Hindlimb muscle (tissue), 1 donor: ENCODE data around the gene TP53I11. TPM values are rescaled to one million over a fixed set of nuclear protein-coding genes. Genes with fewer than 3 reads are reported as not detected.

Experiments
- DNase-seq: peaks from one replicate; pipeline ENCODE4 v3.0.0-alpha.2; 2013
- polyA plus RNA-seq: library from polyadenylated mRNA; unstranded; fragments of 120-200 nt; gene quantifications from one replicate; pipeline ENCODE4 v1.2.1, GENCODE V29; 2013; ENCODE audit not compliant: insufficient read length

Gene TP53I11
- polyA plus RNA-seq, 1 donor: 38.1 TPM

DNA sequence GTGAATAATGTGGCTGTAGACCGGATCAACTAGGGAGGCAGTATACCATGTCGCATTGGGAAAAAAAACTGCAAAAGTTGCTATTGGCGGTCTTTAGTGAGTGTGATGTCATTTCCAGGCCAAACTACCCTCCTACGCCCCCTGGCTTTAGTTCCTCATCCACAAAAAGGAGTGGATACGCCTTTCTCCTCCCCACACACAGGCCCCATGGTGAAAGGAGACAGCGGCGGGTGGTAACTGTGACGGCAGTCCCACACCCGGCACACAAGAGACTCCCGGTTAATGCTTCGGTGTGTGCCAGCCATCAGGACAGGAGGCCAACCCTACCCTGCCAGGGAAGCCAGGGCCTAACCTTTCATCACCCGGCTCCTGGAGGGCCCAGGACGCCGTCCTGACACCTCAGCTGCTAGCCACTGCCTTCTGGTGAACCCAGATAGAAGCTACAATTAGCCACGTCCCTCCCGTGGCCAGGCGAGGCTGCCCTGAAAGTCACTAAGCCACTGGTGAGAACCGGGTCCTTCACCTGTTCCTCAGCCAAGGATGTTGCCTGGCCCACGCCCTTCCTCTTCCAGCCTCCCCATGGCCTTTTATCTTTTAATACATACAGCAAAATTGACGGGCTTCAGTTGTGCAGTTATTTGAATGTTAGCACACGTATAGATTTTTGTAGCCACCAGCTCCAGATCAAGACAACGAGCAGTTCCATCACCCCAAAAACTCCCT lies 10.8 kb downstream of the TP53I11 start:
- DNase-seq: peak; percentile 56

- no peak for DNase-seq
Observed at GRCh38 chr11:44938066-44938691, 12.5 kb downstream of the TP53I11 start.

DNA sequence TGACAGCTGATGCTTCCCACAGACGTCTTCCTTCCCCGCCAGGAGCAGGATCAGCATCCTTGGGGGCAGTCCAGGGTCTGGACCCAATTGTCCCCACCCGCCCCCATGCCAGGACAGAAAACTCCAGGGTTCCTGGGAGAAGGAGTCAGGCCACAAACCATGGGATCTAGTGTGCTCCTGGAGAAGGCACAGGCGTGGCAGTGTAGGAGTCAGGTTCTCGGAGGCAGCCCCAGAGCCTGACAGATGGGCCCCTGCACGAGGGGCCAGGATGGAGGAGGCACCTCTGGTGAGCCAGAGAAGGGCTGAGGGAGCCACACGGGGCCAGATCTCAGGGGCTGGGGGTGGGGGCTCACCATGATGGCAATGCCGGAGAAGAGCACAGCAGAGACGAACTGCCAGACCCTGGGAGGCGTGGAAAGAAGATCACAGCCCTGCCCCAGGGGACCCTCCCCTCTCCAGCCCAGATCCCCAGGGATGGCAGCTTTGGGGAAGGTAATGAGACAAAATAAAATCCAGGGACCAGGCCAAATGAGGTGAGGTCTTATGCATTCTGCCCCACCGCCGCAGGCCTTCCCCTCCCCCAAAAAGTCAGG lies 13.6 kb downstream of the TP53I11 start:
- no peak for DNase-seq

DNA sequence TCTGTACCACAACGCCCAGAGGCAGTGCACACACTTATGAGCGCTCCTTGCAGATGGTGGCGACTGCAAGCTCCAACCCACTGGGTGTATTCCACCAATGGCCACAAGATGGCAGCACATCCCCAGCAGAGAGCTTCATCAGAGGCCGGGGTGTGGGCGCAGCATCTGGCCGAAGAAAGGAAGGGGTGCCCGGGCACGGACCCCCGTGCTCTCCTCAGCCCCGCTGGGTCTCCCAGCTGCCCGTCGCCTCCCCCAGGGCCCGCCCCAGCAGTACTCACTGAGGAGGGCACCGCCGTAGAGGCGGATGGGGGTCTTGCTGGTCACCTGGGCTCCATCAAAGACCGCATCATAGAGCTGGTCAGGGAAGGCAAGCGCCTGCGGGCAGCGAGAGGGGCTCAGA lies 14.2 kb downstream of the TP53I11 start:
- peak; percentile 84 for DNase-seq

- no peak for DNase-seq
Observed at GRCh38 chr11:44934735-44935250, 15.9 kb downstream of the TP53I11 start.

- no peak for DNase-seq
Observed at GRCh38 chr11:44934110-44934509, 16.6 kb downstream of the TP53I11 start.

- DNase-seq: no peak
Observed at GRCh38 chr11:44931466-44931865, 19.2 kb downstream of the TP53I11 start.

DNA sequence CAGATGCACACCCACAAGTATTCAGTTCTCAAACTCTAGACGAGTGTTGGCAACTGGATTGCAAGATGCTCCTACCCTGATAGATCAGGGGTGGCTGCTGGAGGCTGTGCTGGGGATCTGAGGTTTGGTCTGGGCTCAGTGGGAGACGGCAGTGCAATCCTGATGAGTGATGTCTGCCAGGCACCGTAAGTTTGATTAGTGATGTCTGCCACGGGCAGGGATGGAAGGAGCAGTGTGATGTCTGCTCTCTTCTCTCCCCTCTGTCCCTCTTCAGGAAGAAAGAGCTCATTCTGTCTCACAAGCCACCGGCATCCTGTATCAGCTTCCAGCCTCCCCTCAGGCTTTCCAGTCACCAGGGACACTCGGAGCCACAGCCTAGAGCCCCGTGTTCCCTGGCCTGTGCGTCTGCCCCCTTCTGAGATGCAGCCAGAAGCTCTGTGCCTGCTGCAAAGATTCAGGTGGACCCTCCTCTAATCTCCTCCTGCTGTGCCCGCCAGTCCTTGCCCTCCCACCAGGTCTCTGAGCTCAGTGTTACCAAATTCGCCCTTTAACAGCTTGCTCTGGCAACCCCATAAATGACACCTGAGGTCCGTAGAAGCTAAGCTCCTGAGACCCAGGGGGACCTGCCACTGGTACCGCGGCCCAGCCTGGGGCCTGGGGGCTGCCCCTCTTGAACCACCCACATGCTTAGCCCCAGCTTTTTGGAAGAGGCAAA lies 19.9 kb downstream of the TP53I11 start:
- DNase-seq: no peak

GRCh38 chr11:44928816-44929215 lies 21.9 kb downstream of the TP53I11 start:
- no peak for DNase-seq

- no peak for DNase-seq
Observed at GRCh38 chr11:44928144-44928543, 22.5 kb downstream of the TP53I11 start.

DNA sequence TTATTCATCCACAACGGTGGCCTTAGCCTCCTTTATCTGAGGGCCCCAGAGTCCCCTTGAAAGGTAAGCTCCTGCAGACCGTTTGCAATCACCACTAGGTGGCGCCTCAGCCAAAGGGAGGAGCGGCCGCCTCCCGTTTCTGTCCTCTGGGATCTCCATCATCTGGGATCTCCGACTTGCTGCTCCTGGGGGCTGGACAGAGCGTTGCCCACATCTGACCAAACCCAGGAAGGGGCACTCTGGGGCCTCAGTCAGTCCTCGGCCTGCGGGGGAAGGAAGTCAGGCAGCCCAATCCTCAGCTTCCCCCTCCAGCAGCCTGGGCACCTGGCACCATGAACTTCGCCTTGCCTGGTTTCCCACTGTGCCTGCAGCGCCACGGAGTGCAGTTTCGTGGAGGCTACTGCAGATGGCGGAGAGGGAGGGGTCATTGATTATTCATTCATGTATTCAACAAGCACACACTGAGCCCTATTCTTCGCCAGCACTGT lies 23.5 kb downstream of the TP53I11 start:
- no peak for DNase-seq

DNA sequence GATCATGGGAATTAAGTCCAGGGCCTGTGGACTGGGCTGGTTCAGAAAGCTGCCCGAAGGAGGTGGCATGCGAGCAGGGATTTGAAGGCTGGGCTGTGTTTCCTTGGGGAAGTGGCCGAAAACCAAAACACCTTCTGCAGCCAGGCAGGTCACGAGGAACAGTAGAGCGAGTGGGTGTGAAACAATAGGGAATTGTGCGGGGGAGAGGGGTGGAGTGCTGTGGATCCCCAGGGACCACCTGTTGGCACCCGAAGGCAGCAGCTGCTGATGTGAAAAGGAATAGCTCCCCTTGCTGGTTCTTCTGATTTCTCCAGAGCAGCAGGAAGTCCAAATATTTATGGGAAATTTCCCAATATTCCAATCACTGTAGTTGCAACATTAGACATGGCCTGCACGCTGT lies 24.6 kb downstream of the TP53I11 start:
- DNase-seq: no peak

DNA sequence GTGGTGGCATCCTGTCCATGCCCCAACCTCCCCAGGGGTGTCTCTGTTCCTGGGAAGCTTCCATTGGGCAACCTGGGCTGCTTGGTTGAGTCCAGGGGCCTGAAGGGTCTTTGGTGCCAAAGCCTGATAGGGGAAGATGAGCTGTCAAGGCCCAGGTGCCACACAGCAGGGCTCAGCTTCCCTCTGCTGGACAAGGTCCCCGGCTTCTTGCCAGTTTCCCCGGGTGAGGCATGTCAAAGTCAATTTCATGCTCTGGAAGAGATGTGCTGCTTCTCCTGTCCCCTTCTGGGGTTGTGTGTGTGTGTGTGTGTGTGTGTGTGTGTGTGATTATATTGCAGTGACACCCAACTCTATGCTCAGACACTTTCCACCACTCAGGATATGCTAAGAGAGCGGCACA lies 26.9 kb downstream of the TP53I11 start:
- DNase-seq: no peak

DNA sequence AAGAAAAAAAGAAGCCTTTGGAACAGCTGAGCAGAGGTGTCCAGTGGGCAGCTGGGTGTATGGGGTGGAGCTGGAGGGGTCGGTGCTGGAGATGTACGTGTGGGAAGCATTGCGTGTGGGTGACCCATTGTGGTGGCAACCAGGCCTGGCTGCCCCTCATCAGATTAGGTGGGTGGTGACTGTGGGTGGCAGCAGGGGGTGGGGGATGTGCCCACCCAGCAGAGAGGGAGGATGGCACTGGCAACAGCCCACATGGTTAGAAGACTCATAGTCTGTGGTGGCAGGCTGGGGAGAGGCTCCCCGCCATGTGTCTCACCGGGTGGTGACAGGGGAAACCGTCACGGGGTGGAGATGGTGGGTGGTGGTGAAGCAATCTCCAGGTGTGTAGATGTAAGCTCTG lies 27.6 kb downstream of the TP53I11 start:
- DNase-seq: no peak

- no peak for DNase-seq
Observed at GRCh38 chr11:44920451-44920850, 30.2 kb downstream of the TP53I11 start.

- DNase-seq: no peak
Observed at GRCh38 chr11:44917741-44918140, 32.9 kb downstream of the TP53I11 start.

DNA sequence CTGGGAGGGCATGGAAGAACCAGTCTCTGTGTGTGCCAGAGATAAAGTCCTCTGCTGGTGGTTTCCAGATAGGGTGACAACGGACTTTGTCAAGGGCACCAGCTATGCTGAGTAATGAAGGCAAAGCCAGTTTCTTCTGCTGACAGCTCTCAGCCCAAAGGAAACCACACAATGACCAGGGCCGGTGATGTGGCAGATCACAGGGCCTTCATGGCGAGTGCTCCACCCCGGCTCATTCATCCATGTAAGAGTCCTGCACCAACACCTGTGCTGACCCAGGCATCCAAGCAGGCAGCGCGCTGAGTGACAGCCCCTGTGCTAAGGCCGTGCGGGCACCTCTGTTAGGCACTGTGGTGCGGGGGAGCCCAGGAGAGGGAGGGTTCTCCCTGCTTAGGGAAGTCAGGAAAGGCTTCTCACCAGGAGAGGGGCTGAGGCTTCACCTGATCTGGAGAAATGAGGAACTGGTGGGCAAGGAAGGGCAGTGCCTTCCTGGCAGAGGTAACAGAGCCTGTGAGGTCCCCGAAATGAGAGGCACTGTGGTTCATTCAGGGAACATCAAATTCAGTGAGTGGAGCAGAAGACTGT lies 33.8 kb downstream of the TP53I11 start:
- no peak for DNase-seq

DNA sequence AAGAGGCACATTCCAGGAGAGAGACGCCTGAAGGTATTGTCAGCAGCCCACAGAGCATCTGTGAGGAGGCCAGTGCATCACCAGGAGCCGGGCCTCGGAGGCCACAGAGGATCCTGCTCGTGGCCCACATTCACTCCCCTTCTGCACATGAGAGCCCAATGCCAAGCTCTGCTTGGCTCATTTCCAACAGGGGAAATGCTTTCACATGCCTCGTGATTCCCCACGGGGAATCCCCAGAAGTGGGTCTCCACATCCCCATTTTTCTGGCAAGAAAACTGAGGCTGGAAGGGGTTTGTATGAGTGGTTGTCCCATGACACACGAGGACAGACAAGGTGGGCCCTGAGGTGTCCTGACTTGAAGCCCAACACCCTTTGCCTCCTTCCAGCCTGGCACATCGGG lies 34.4 kb downstream of the TP53I11 start:
- no peak for DNase-seq

GRCh38 chr11:44915621-44916020 lies 35.1 kb downstream of the TP53I11 start:
- DNase-seq: no peak

DNA sequence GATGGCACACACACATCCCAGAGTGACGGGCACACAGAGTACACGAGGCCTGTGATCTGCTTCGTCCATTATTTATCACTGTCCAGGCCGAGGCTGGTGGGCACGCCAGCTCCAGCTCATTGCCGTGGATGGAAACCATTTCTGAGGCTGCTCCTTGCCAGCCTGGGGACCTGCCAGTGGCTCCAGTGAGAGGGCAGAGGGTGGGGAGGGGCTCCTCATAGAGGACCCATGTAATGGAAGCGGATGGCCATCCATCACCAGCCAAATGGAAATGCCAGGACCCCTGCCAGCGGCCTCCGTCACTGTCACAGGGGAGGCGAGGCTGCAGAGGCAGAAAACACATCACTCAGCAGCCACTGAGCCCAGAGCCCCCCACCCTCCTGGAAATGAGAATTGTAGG lies 35.7 kb downstream of the TP53I11 start:
- no peak for DNase-seq

DNA sequence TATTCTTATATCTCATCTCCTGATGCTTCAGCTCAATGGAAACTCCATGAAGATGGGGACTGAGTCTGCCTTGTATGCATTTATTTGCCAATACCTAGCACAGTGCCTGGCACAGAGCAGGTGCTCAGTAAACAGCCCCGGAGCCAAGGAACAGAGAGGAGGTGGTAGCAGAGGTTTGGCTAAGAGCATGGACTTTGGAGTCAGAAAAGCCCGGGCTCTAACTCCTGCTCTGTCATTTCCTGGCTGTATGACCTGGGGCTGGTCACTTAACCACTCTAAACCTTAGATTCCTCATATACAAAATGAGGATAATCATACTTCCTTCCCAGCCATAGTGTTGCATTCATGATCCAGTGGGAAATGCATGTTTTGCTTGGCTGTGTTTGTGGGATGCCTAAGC lies 36.6 kb downstream of the TP53I11 start:
- DNase-seq: no peak

DNA sequence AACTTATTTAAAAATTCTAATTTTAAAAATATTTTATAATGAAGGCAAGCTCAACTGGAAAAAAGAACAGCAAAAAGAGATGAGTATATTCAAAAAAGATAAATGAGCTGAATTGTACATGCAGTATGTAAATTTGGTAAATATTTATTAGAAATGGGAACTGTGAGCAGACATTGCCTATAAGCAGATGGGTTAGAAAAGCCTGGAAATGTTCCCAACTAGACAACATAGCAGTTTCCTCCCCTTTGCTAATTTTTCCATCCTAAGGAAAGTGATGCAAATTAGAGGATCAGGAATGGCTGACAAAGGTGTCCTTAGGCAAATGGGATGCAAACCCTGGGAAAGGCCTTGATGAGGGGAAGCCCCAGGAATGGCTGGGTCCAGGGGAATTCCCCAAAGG lies 37.2 kb downstream of the TP53I11 start:
- DNase-seq: no peak
